ENCODE data around the gene HSPH1.
"Not testable (repeated sequence)": the region's sequence is repeated elsewhere in the genome, so short reads cannot be mapped to it uniquely, and the experiment has no call there.

The HSPH1 gene

DNA sequence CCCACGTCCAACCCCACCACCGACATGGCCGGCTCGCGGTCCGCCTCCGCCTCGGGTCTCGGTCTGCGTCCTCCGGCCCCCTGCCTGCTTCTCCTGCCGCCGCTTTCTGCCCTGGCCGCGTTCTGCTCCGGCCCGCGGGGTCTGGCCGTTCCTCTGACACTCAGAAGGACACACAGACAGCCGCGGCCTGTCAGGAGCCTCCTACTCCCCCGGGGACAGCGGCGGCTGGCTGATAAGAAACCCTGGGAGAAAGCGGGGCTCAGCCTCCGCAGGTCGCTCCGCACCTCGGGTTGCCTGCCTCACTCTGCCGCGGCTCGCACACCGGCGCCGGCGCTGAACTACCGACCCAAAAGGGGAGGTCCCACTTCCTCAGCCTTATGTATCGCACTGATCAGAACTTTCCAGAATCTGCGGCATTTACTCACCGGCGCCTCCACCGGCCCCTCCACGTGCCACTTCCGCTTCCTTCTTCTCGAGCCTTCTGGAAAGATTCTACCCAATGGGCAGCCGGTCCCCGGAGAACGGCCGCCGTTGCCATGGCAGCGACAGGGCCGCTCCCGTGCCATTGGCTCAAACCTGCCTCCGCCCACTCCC is at the start of gene HSPH1:
TSS of gene HSPH1 (minus strand) at position 348 of the 594 bp plus-strand sequence. CDS start at position 26, 322 bp downstream.
- DNase-seq: peak; percentile 93 to 94

- DNase-seq: no peak
These were observed 48.1 kb upstream of the HSPH1 start for GRCh38 chr13:31209841-31210210.

DNA sequence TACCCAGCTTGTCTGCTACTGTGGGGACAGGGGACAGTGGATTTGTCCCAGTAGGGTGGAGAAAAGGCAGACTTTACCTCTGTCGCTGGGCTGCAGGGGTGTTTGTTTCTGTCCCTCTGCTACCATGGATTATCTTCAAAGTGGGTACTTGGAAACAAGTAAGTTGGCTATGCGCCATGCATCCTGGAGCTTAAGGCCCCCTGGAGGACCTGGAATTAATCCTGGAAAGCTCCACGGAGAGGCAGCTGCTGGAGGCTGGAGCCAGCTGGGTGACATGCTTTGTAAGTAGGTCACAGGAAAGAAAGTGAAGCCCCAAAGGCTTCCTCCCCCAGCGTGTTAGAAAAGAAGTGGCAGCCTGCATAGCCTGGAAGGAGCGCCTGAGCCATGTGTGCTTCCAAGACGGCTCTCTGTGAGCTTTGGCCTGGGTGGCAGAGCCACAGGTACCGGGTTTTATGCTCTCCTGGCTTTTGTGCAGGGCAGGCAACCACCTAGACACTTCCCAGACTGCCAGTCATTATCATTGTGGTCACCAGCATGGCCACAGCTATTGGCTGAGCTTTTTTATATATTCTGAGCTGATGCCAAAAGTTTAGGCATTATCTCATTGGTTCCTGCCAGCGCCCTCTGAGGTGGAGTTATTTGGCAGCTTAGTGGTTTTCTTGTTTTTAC is 47.6 kb upstream of the HSPH1 start:
- peak; percentile 69 to 79 for DNase-seq

DNA sequence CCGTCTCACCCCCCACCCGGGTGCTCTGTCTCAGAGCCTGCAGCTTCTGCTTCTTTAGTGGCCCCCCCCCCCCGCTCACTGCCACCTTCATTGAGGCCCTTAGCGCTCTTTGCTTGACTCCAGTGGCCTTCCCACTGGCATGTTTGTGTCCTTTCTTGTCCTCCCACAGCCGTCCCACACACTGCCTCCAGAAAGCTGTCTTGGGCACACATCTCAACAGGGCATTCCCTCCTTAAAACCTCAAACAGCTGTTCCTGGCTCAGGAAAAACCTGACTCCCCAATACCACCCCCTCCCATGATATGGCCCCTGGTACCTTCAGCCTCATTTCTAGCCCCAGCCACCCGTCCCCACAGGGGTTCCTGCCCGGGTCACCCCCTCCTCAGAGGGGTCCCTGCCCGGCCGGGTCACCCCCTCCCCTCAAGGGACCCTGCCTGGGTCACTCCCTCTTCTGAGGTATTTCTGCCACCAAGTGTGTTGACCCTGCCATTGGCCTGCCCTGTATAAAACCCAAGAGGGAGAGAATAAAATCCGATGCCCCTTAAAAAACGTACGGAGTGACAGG is 46.9 kb upstream of the HSPH1 start:
- DNase-seq: no peak

DNA sequence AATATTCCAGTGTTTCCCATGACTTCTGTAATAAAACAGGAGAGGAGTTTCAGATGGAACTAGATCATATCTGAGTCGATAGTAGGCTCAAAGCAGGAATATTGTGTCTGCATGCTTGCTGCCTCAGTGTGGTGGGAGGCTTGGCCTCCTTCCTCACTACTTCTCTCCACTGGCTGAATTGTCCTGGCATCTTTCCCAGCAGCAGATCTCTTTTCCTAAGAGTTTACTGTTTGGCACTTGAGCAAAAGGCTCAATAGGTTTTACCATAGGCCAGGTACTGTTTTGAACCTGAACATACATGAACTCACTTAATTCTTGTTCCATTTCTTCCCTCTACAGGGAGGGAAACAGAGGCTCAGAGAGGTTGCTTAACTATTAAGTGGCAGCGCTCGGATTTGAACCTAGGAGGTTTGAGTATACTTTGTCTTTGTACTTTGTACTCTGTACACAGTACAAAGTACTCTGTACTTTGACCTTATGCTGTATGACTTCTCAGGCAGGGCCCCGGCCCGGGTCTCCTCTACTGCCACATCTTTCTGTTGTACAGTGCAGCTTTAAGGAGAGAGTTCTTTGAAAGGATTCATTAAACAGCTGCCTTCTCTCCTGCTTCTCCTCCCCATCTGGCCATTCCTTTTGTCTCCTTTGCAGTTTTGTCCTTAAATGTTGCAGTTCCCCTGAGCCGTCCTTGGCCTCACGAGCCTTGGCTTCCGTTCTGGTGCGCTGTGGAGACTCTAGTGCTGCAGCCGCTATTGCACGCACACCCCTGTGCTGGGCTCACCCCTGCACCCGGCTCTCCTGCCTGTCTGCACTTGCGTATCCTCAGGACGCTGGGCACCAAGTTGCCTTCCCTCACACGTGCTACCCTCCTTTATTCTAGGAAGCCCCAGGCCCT is 46.2 kb upstream of the HSPH1 start:
- no peak for DNase-seq

GRCh38 chr13:31204592-31204991 is 42.9 kb upstream of the HSPH1 start:
- no peak for DNase-seq

- DNase-seq: no peak
These were observed 39.8 kb upstream of the HSPH1 start for GRCh38 chr13:31201341-31202031.

- DNase-seq: peak; percentile 23 to 25
These were observed 38.9 kb upstream of the HSPH1 start for GRCh38 chr13:31200637-31200971.

- peak; percentile 58 to 68 for DNase-seq
These were observed 38.3 kb upstream of the HSPH1 start, which contains the start of gene B3GLCT for GRCh38 chr13:31199849-31200636. B3GLCT (plus strand) TSS chr13:31199975; CDS start chr13:31200085, 110 bp downstream.

DNA sequence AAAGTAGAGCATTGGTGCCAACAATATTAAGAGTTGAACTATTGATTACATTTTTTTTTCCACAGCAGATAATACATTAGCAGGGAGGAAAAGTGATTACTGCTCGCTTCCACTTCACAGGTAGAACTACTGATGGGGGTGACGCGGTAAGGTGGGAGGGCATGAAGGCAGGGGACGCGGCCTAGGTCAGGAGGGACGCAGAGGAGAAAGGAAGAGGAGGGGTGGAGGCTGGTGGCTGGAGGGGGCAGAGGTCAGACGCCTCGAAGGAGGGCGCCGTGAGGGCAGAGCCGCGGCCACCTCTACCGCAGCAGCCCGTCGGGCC is 37.8 kb upstream of the HSPH1 start:
- DNase-seq: no peak

DNA sequence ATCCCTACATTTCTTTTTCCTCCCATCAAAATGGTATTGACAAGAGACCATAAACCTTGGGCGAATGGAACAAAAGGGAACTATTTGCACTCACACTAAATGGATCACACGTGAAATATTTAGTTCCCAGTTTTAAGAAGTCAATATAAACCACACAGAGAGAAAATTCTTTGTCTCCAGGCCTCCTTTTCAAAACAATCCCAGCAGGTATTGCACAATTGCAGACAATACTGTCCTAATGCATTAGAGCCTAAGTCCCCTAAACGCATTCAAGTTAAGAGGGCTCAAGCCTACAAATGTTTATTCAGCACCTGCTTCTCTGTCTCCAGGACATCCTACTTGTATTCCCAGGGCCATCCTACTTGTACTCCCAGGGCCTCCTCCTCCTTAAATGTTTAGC is 36.8 kb upstream of the HSPH1 start:
- no peak for DNase-seq

GRCh38 chr13:31196992-31197391 is 35.3 kb upstream of the HSPH1 start:
- DNase-seq: no peak

DNA sequence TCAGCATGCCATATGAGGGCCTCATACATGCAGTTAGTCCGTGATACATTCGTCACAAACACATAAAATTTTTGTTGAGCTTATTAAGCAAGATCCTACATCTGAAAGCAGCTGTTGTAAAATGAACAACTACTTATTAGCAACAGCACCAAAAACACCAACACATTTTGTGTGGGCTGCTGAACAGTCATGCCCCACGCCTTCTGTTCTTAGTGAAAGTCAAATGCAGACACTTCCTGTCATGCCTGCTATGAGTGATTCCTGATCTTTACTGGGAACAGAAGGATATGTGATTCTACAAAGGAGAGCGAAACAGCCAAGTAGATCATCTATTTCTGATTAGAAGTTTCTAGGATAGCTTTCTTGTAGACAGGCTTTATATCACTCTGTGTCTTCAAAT is 33.9 kb upstream of the HSPH1 start:
- no peak for DNase-seq

DNA sequence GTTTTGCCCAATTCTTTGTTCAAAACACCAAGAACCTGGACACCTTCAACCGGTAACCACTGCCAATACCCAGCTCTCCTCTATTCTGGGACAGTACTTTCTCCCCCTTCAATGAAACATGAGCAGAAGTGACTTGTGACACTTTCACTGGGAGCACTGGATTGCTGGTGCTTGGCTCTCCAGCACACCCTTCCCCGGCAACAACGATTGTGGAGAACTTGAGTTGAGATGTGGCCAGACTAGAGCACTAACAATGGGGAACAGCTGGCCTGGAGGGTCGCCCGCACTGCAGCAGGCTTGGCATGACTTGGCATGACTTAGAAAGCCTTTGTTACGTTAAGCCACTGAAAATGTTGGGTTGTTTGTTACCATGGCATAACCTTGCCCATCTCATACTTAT is 30.6 kb upstream of the HSPH1 start:
- DNase-seq: no peak

DNA sequence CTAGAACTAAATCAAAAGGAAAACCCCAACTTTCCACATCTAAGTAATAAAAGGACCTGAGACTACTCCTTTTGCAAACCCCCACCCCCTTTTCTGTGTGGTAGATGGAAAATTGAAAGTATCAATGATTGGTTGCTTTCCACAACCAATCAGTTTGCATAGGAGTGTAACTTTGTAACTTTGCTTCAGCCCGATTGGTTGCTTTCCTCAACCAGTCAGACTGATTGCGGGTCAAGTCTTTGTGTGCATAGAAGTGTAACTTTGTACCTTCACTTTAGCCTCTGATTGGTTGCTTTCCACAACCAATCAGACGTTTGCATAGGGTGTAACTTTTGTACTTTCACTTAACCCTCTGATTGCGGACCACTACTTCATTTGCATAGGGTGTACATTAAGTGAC is 30.0 kb upstream of the HSPH1 start:
- DNase-seq: no peak

DNA sequence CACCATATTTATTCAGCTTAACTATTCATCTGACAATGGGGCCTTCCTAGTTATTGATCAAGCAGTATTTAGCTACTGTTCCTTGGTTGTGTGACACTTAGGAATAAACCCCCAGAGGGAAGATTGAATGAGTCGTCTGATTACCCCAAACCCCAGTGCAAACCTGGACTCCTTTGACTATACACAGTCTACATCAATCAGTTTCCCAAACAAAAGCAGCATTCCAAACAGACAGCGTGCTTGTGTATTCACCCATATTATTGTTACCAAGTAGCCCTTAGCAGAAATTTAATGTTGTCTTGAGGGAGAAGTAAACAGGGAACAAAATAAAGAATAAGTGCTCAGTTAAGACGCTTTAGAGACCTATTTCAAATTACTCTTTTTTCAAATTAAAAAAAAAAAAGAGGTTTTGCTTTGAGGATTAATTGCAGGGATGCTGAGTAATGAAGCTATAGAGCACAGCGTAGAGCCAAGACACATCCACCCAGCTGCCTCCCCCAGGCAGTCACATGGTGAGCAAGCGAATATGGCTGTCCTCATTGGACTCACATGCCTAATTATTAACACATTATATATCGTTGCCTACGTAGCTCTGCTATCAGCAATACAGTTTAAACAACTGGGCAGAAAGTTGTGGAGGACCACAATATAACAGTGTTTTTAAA is 23.4 kb upstream of the HSPH1 start:
- no peak for DNase-seq

GRCh38 chr13:31184451-31184850 is 22.7 kb upstream of the HSPH1 start:
- DNase-seq: no peak

- DNase-seq: no peak
These were observed 21.3 kb upstream of the HSPH1 start for GRCh38 chr13:31182987-31183386.

- DNase-seq: no peak
These were observed 18.1 kb upstream of the HSPH1 start for GRCh38 chr13:31179754-31180153.

DNA sequence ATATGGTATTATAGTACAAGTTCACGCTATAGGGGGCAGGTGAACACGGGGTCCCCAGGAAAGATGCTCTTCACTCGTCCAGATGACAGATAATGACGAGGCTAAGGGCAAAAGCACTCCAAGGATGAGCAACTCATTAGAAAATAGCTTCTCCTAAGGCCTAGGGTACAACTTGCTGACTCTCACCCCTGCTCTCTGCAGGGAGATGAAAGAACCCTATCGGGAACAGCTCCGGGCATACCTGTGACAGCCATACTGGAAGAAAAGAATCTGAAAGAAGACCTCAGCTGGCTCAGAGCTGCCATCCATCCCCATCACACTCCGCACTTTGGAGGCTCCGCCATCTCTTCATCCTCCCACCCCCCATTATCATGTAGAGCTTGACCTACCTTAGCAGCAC is 17.5 kb upstream of the HSPH1 start:
- no peak for DNase-seq

DNA sequence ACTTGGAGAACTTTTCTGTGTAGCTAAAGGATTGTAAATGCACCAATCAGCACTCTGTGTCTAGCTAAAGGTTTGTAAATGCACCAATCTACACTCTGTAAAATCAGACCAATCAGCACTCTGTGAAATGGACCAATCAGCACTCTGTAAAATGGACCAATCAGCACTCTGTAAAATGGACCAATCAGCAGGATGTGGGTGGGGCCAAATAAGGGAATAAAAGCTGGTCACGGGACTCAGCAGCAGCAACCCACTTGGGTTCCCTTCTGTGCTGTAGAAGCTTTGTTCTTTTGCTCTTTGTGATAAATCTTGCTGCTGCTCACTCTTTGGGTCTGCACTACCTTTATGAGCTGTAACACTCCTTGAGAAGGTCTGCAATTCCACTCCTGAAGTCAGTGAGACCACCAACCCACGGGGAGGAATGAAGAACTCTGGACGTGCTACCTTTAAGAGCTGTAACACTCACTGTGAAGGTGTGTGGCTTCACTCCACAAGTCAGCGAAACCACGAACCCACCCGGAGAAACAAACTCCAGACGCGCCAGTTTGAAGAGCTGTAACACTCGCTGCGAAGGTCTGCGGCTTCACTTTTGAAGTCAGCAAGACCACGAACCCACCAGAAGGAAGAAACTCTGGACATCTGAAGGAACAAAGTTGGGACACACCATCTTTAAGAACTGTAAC is 16.2 kb upstream of the HSPH1 start:
- DNase-seq: not testable (repeated sequence)
